ENCODE data around the gene SCGB1C1.

The SCGB1C1 gene

DNA sequence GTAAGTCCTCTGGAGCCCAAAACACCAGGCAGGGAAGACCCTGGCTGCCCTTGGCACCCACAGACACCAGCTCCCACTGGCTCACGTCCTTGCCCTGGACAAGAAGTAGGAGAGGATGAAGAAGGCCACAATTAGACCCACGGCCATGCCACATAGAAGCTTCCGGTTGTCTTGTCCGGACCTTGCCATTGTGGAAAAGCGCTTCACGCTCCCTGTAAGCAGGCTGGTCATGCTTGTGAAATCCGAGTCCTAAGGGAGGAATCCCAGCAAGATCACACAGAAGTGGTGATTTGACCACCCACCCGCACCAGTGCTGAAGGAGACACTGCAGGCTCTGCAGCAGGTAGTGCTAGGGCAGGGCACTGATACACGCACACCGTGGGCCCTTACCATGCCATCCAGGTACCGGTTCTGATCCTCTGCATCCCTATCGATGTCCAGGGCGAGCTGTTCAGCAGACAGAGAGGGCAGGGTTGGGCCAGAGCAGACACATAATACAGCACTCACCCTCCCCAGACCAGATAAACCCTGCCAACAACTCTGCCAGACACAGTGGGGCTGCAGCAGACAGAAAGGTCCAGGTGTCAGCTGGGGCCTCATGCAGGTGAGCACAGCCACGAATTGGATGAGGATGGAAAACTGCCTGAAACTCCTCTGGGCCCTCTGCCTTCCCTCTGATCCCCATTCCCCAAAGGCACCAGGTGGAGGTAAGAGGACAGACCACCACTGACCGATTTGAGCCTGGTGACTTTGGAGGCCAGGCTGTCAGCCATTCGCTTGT, 12.5 kb downstream of the SCGB1C1 start:
- no peak for DNase-seq

- no peak for DNase-seq
These were observed 13.1 kb downstream of the SCGB1C1 start for GRCh38 chr11:206002-206384.

DNA sequence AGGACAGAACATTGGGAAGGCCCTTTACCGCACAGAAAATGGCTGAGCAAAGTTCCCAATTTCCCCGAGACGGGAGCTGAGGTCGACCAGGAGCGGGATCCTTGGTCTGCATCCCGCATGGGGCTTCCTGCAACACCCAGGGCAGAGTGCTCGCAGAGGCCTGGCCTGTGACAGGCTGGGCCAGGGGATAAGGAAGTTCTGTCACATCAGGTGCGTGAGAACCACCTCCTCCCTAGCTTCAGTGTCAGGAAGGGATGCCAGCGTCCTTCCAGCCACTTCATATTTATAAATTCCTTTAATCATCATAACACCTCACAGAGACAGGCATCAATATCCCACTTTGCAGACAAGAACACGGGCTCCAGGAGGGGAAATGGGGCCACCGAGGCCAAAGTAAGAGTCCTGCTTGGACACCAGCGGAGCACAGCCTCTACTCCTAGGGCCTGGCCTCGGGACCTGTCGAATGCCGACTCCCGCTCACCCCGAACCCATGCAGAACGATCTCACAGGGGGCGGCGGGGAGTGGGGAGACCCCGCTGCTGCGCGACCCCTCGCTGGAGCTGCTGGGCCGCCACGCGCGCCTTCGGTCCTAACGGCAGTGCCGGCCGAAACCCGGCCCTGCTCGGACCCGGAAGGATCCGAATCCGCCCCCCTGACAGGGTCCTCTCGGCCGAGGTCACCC, 13.8 kb downstream of the SCGB1C1 start:
- DNase-seq = peak; percentile 35

DNA sequence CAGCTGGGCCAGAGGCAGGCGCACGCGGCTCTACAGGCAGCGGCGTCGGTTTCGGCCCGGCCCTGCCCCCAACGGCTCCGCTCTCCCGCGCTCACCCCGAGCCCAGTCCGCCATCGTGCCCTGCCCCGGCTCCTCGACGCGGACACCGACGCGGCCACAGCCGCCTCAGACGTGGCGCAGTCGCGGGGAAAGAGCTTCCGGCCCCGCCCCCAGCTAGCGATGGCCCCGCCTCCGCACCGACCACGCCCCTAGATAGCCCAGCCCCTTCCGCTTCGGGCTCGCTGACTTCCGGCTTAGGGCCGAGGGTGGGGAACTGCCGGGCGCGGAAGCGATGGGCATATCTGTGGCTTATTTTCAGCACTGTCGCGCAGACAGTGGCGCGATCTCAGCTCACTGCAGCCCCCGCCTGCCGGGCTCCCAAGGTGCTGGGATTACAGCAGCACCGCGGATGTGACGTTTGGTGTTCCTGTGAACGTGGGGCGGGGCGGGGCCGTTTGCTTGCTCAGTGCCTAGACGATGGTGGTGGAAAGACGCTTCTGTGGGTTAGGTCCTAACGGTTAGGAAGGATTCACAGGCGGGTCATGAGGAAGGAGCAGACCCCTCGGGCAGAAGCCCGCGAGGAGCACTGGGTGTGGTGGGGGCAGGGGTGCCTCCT, 14.5 kb downstream of the SCGB1C1 start, which contains the start of the genes BET1L and RIC8A:
Gene BET1L (minus strand): TSS at position 192 of the 655 bp plus-strand sequence. CDS start 78 bp downstream, at position 114.
Gene RIC8A (plus strand): TSS at position 501 of the 655 bp plus-strand sequence. CDS start 1,147 bp downstream, outside the sequence.
- peak; percentile 98 for DNase-seq

DNA sequence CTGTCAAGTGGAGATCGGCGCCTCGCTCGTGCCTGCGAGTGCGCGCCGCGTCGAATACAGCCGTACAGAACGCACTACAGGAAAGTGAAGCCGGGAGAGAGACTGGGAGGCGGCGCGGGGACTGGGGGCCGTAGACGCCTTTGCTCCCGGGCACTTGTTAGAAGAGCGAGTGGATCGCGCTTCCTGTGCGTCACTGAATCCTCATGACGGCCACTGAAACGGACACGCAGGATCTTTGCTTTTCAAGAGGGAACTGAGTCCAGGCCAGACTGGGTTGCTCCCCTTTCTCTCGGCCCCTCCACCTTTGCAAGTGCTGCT, 14.9 kb downstream of the SCGB1C1 start:
- DNase-seq = peak; percentile 70

- peak; percentile 91 for DNase-seq
These were observed 15.5 kb downstream of the SCGB1C1 start for GRCh38 chr11:208181-208916.

- DNase-seq = no peak
These were observed 16.0 kb downstream of the SCGB1C1 start for GRCh38 chr11:208917-209260.

DNA sequence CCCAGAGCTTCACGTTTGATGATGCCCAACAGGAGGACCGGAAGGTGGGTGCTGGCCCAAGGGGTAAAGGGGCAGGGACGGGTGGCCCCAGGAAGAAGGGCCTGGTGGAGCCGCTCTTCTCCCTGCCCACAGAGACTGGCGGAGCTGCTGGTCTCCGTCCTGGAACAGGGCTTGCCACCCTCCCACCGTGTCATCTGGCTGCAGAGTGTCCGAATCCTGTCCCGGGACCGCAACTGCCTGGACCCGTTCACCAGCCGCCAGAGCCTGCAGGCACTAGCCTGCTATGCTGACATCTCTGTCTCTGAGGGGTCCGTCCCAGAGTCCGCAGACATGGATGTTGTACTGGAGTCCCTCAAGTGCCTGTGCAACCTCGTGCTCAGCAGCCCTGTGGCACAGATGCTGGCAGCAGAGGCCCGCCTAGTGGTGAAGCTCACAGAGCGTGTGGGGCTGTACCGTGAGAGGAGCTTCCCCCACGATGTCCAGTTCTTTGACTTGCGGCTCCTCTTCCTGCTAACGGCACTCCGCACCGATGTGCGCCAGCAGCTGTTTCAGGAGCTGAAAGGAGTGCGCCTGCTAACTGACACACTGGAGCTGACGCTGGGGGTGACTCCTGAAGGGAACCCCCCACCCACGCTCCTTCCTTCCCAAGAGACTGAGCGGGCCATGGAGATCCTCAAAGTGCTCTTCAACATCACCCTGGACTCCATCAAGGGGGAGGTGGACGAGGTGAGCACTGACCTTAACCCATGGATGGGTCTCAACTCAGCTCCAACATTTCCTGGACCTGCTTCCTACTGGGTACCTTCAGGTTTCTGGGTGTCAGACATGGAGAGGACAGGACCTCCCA, 16.6 kb downstream of the SCGB1C1 start:
- no peak for DNase-seq

- DNase-seq = no peak
These were observed 17.4 kb downstream of the SCGB1C1 start for GRCh38 chr11:210122-210802.

DNA sequence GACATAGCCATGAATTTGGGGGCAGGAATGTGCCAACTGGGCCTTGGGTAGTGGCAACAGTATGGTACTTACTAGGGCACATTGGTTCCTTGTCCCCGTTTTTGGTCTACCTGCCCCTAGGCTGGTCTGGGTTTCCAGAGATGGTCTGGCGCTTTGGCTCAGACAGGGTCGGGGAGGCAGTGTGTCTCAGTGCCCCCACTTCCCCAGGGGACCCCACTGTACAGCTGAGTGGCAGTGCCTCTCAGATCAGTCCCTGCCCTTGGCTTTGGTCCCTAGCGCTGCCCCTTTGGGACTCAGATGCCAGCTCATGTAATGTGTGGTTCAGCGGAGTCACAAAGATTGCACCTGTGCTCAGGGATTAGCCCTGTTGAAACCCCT, 17.9 kb downstream of the SCGB1C1 start:
- DNase-seq = no peak

- DNase-seq = no peak
These were observed 18.4 kb downstream of the SCGB1C1 start for GRCh38 chr11:211295-211694.

DNA sequence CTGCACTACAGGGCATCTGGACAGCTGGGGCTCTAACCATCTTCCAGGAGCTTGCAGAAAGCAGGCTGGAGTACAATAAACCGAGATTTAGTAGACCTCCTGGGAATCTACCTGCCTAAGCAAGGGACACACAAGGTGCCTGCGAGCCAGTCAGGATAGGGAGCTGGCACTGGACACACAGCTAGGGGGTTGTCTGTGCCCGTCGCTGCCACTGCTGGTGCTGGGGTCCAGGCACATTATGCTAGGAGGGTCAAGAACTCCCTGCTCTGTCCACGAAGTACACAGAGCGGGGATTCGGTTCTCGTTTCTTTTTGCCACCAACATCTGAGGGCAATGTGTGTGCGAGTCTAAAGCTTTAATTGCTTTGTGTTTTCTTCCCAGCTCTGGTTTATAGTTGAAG, 18.9 kb downstream of the SCGB1C1 start:
- no peak for DNase-seq

DNA sequence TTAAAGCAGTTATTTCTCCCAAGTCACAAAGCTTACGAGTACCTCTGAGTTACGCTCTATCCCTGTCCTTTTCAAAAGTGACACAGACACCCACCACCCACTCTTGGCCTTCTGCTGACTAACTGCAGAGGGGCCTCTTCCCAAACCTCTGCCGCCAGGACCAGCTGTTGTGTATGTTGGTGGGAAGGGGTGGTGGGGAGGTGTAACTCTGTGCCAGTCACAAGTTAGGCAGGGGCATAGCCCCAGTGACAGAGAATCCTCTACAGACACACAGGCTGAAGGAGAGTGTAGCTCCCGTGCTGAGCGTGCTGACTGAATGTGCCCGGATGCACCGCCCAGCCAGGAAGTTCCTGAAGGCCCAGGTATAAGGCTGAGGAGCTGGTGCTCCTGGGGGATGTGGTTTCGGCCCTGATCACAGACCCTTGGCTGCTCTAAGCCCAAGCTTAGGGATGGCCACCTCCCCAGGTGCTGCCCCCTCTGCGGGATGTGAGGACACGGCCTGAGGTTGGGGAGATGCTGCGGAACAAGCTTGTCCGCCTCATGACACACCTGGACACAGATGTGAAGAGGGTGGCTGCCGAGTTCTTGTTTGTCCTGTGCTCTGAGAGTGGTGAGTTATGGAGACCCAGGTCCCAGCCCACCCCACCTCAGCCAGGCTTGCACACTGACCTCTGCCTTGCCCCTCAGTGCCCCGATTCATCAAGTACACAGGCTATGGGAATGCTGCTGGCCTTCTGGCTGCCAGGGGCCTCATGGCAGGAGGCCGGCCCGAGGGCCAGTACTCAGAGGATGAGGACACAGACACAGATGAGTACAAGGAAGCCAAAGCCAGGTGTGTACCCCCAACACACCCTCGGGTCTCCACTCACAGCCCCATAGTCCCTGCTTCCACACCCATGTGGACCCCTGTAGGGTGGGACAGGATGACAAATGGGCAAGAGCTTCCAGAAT, 19.5 kb downstream of the SCGB1C1 start:
- no peak for DNase-seq

DNA sequence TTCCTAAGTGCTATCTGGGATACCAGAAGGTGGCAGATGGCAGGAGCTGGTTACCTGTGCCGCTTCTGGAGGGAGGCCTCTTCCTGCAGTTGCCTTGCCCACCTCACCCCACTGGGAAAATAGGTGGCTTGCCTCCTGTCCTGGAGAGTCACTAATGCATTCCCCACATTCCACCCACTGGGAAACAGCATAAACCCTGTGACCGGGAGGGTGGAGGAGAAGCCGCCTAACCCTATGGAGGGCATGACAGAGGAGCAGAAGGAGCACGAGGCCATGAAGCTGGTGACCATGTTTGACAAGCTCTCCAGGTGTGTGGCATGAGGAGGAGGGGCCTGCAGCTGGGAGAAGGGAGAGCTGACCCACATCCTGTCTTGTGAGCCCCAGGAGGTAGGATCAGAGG, 20.2 kb downstream of the SCGB1C1 start:
- DNase-seq = no peak

- no peak for DNase-seq
These were observed 21.2 kb downstream of the SCGB1C1 start for GRCh38 chr11:214083-214482.

GRCh38 chr11:215581-216037, 22.7 kb downstream of the SCGB1C1 start:
- DNase-seq = no peak

- DNase-seq = no peak
These were observed 23.4 kb downstream of the SCGB1C1 start for GRCh38 chr11:216081-216974.

GRCh38 chr11:217704-218103, 24.8 kb downstream of the SCGB1C1 start:
- no peak for DNase-seq

Measured in suppressor macrophage treated with lipopolysaccharide for 4 hours (primary cell).